ENCODE results near the gene LGALS12.

Gene LGALS12

GRCh38 chr11:63554877-63555223, 49.0 kb downstream of the LGALS12 start:
- H3K27ac ChIP-seq (ENCODE audit: low read length): no peak overlapping the region
- no peak overlapping the region for H3K4me3 ChIP-seq (ENCODE audit: low read length)
- no peaks in the 10 kb centered on the region for H3K36me3 ChIP-seq (replicated peaks; ENCODE audit: low read depth, low read length)
- no peaks in the 10 kb centered on the region for H3K9me3 ChIP-seq (ENCODE audit: insufficient read depth, low read length)
- no peak overlapping the region for H3K4me2 ChIP-seq (ENCODE audit: low read length)
- H4K20me1 ChIP-seq (ENCODE audit: insufficient read depth, low read length): no peaks in the 10 kb centered on the region
- TF ChIP-seq CTCF (IDR thresholded peaks at IDR 0.05; ENCODE audit: low read depth, low read length) (no peak), EZH2phosphoT487 (IDR thresholded peaks at IDR 0.05; ENCODE audit: low read depth) (no peak)
- peaks cover 14% of the 10 kb centered on the region for H3K4me1 ChIP-seq (ENCODE audit: low read length)
- H3K79me2 ChIP-seq (ENCODE audit: low read length): no peaks in the 10 kb centered on the region
- peaks cover 29% of the 10 kb centered on the region for H3K27me3 ChIP-seq (ENCODE audit: low read depth, low read length)
- H2AFZ ChIP-seq (ENCODE audit: low read depth, low read length): no peak overlapping the region
- no peak overlapping the region for H3K9ac ChIP-seq (ENCODE audit: low read length)

GRCh38 chr11:63556404-63557013, 50.6 kb downstream of the LGALS12 start:
- Histone ChIP-seq H3K4me2 (ENCODE audit: low read length) (no peak overlapping the region), H2AFZ (ENCODE audit: low read depth, low read length) (no peak overlapping the region)

GRCh38 chr11:63557570-63557969, 51.7 kb downstream of the LGALS12 start:
- no peak overlapping the region for H3K4me3 ChIP-seq (ENCODE audit: low read length)
- H3K79me2 ChIP-seq (ENCODE audit: low read length): no peaks in the 10 kb centered on the region
- peaks cover 48% of the 10 kb centered on the region for H3K27me3 ChIP-seq (ENCODE audit: low read depth, low read length)
- H3K27ac ChIP-seq (ENCODE audit: low read length): no peak overlapping the region
- TF ChIP-seq CTCF (IDR thresholded peaks at IDR 0.05; ENCODE audit: low read depth, low read length) (no peak), EZH2phosphoT487 (IDR thresholded peaks at IDR 0.05; ENCODE audit: low read depth) (no peak)
- H2AFZ ChIP-seq (ENCODE audit: low read depth, low read length): no peak overlapping the region
- no peaks in the 10 kb centered on the region for H4K20me1 ChIP-seq (ENCODE audit: insufficient read depth, low read length)
- no peak overlapping the region for H3K4me2 ChIP-seq (ENCODE audit: low read length)
- H3K36me3 ChIP-seq (replicated peaks; ENCODE audit: low read depth, low read length): no peaks in the 10 kb centered on the region
- H3K9me3 ChIP-seq (ENCODE audit: insufficient read depth, low read length): no peaks in the 10 kb centered on the region
- no peak overlapping the region for H3K9ac ChIP-seq (ENCODE audit: low read length)
- H3K4me1 ChIP-seq (ENCODE audit: low read length): peaks cover 14% of the 10 kb centered on the region

More at GRCh38 chr11:63556404-63557013, 50.6 kb downstream of the LGALS12 start:
- no peaks in the 10 kb centered on the region for H4K20me1 ChIP-seq (ENCODE audit: insufficient read depth, low read length)
- H3K4me1 ChIP-seq (ENCODE audit: low read length): peaks cover 14% of the 10 kb centered on the region
- H3K27me3 ChIP-seq (ENCODE audit: low read depth, low read length): peaks cover 40% of the 10 kb centered on the region
- H3K9me3 ChIP-seq (ENCODE audit: insufficient read depth, low read length): no peaks in the 10 kb centered on the region
- H3K27ac ChIP-seq (ENCODE audit: low read length): no peak overlapping the region
- no peaks in the 10 kb centered on the region for H3K79me2 ChIP-seq (ENCODE audit: low read length)
- H3K9ac ChIP-seq (ENCODE audit: low read length): no peak overlapping the region
- TF ChIP-seq CTCF (IDR thresholded peaks at IDR 0.05; ENCODE audit: low read depth, low read length): no peak
- no peak for TF ChIP-seq EZH2phosphoT487 (IDR thresholded peaks at IDR 0.05; ENCODE audit: low read depth)
- H3K36me3 ChIP-seq (replicated peaks; ENCODE audit: low read depth, low read length): no peaks in the 10 kb centered on the region
- H3K4me3 ChIP-seq (ENCODE audit: low read length): no peak overlapping the region

- no peak overlapping the region for H3K27ac ChIP-seq (ENCODE audit: low read length)
- no peaks in the 10 kb centered on the region for H3K9me3 ChIP-seq (ENCODE audit: insufficient read depth, low read length)
- H3K36me3 ChIP-seq (replicated peaks; ENCODE audit: low read depth, low read length): no peaks in the 10 kb centered on the region
- H3K4me3 ChIP-seq (ENCODE audit: low read length): no peak overlapping the region
- no peak overlapping the region for H3K9ac ChIP-seq (ENCODE audit: low read length)
- TF ChIP-seq EZH2phosphoT487 (IDR thresholded peaks at IDR 0.05; ENCODE audit: low read depth): no peak
- TF ChIP-seq CTCF (IDR thresholded peaks at IDR 0.05; ENCODE audit: low read depth, low read length): no peak
- no peaks in the 10 kb centered on the region for H4K20me1 ChIP-seq (ENCODE audit: insufficient read depth, low read length)
- no peak overlapping the region for H3K4me2 ChIP-seq (ENCODE audit: low read length)
- H2AFZ ChIP-seq (ENCODE audit: low read depth, low read length): no peak overlapping the region
- H3K4me1 ChIP-seq (ENCODE audit: low read length): peaks cover 8% of the 10 kb centered on the region
- H3K79me2 ChIP-seq (ENCODE audit: low read length): no peaks in the 10 kb centered on the region
- H3K27me3 ChIP-seq (ENCODE audit: low read depth, low read length): peaks cover 56% of the 10 kb centered on the region
These were observed 52.7 kb downstream of the LGALS12 start for GRCh38 chr11:63558459-63559157.

Measured in OCI-LY3 (cell line).